PC-3 (cell line): ENCODE results near the gene RBMS3.

Source experiments
- CTCF ChIP-seq: fragments of 300-600 bp; sonication (generic); conservative IDR thresholded peaks from 2 replicates; pipeline ENCODE4 v1.5.1; 2017; ENCODE audit warnings: antibody characterized with exemption, low read depth, mild to moderate bottlenecking, low read length
- EZH2 ChIP-seq: fragments of 300-600 bp; sonication (generic); IDR thresholded peaks from one replicate; pipeline ENCODE4 v1.6.1; 2017; ENCODE audit warnings: antibody characterized with exemption, mild to moderate bottlenecking, low read length; ENCODE audit not compliant: unreplicated experiment
- EZH2phosphoT487 ChIP-seq: fragments of 300-600 bp; sonication (generic); IDR thresholded peaks from 2 replicates; pipeline ENCODE4 v1.6.1; 2018; ENCODE audit warnings: mild to moderate bottlenecking, antibody characterized with exemption, low read length, borderline replicate concordance

- TF ChIP-seq EZH2phosphoT487 (no peak), CTCF (no peak), EZH2 (no peak)
Measured at GRCh38 chr3:29281344-29282241, 722 bp downstream of the RBMS3 start.
